ENCODE results near the gene SLC5A2. TPM values are rescaled to one million over a fixed set of nuclear protein-coding genes. Genes with fewer than 3 reads are reported as not detected.

The SLC5A2 gene
- total RNA-seq, 2 donors from 2014 or later = 0.85 TPM; not detected in 1

GRCh38 chr16:31471241-31471874 is 11.6 kb upstream of the SLC5A2 start:
- H3K4me1 ChIP-seq (ENCODE audit: control insufficient read depth in 1 of 2, low read depth in 2 of 2) = peaks cover 13 to 30% of the 10 kb centered on the region in 2 donors
- no peak for DNase-seq (ENCODE audit: low spot score)

GRCh38 chr16:31471875-31472708 is 10.8 kb upstream of the SLC5A2 start, which contains the start of gene TGFB1I1:
Gene TGFB1I1 (plus strand): TSS chr16:31472152. CDS start chr16:31472189, 37 bp downstream.
- Histone ChIP-seq H3K36me3 (peaks cover 38% of the 10 kb centered on the region), H3K27ac (peak within 1 kb of the TSS; percentile 100), H3K27me3 (replicated peaks; ENCODE audit: insufficient read depth) (no peaks in the 10 kb centered on the region), H3K4me1 (ENCODE audit: control insufficient read depth in 1 of 2, low read depth in 2 of 2) (peaks cover 13 to 30% of the 10 kb centered on the region in 2 donors), H3K4me3 (peak within 1 kb of the TSS; percentile 100), H3K9me3 (no peaks in the 10 kb centered on the region)
- DNase-seq (ENCODE audit: low spot score) (no peak), ATAC-seq (ENCODE audit: insufficient number of reproducible peaks, low FRiP score, low read depth) (peak; percentile 24)
- TF ChIP-seq CTCF (IDR thresholded peaks at IDR 0.05) = no peak

More at GRCh38 chr16:31471241-31471874, 11.6 kb upstream of the SLC5A2 start:
- H3K27ac ChIP-seq = peak overlapping the region; percentile 100
- ATAC-seq (ENCODE audit: insufficient number of reproducible peaks, low FRiP score, low read depth) = peak; percentile 20
- no peaks in the 10 kb centered on the region for H3K27me3 ChIP-seq (replicated peaks; ENCODE audit: insufficient read depth)
- H3K9me3 ChIP-seq = no peaks in the 10 kb centered on the region
- TF ChIP-seq CTCF (IDR thresholded peaks at IDR 0.05) = no peak
- H3K4me3 ChIP-seq = peak overlapping the region; percentile 100
- peaks cover 33% of the 10 kb centered on the region for H3K36me3 ChIP-seq

- Histone ChIP-seq H3K4me1 (ENCODE audit: control insufficient read depth in 1 of 2, low read depth in 2 of 2) (peaks cover 13 to 30% of the 10 kb centered on the region in 2 donors), H3K27ac (peak overlapping the region; percentile 100), H3K9me3 (no peaks in the 10 kb centered on the region), H3K27me3 (replicated peaks; ENCODE audit: insufficient read depth) (no peaks in the 10 kb centered on the region), H3K4me3 (peak overlapping the region; percentile 100), H3K36me3 (peaks cover 45% of the 10 kb centered on the region)
- peak; percentile 81 for TF ChIP-seq CTCF (IDR thresholded peaks at IDR 0.05)
- peak; percentile 88 for ATAC-seq (ENCODE audit: insufficient number of reproducible peaks, low FRiP score, low read depth)
- peak; percentile 81 for DNase-seq (ENCODE audit: low spot score)
These were observed 10.2 kb upstream of the SLC5A2 start for GRCh38 chr16:31472709-31473203.

GRCh38 chr16:31473264-31473984 is 9.5 kb upstream of the SLC5A2 start:
- Histone ChIP-seq H3K4me1 (ENCODE audit: control insufficient read depth in 1 of 2, low read depth in 2 of 2) (peaks cover 13 to 30% of the 10 kb centered on the region in 2 donors), H3K27me3 (replicated peaks; ENCODE audit: insufficient read depth) (no peaks in the 10 kb centered on the region), H3K4me3 (peak overlapping the region; percentile 100), H3K27ac (peak overlapping the region in 1 of 2 donors; percentile 29), H3K36me3 (peaks cover 48% of the 10 kb centered on the region), H3K9me3 (no peaks in the 10 kb centered on the region)
- TF ChIP-seq CTCF (IDR thresholded peaks at IDR 0.05) = no peak
- DNase-seq (ENCODE audit: low spot score) = no peak
- ATAC-seq (ENCODE audit: insufficient number of reproducible peaks, low FRiP score, low read depth) = no peak

Data from thoracic aorta (tissue), 2 donors.